ENCODE results near the gene GABRG3.

GABRG3 gene

GRCh38 chr15:27254055-27254454 lies 283.1 kb downstream of the GABRG3 start:
- no peak for DNase-seq

DNA sequence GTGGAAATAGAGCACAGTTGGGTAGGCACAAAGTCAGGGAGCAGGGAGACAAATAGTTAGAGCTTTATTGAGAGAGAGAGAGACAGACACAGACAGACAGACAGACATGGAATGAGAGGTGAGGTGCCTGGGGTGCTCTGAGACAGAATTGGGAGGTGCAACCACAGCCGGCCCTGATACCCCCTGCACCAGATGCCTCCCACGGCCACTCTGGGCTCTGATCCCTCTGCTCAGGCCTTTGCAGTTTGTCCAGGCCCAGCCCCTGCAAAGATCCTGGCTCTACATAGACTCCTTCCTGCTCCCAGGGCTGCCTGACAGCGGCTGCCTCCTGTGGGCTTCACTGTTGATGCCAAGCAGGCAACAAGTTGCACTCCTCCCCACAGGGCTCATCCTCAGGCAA lies 283.8 kb downstream of the GABRG3 start:
- DNase-seq: no peak

- DNase-seq: no peak
These were observed 285.5 kb downstream of the GABRG3 start for GRCh38 chr15:27256446-27256845.

DNA sequence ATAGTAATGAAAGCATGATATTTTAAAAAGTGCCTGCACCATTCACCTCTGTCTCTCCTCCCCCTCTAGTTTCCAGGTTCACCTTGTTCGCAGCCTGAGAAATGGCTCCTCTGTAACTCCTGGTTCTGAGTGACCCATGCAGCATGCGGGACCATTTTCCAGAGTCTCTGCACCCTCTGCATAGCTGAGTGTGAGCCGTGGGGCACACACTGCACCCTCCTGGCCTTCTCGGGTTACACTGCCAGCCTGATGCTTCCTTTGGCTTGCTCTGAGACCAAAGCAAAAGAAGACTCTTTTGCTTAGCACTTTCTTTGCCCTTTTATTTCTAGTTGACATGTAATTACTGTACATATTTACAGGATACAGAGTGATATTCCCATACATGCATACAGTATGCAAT lies 287.3 kb downstream of the GABRG3 start:
- DNase-seq: no peak

GRCh38 chr15:27260523-27260922 lies 289.5 kb downstream of the GABRG3 start:
- peak; percentile 43 for DNase-seq

GRCh38 chr15:27268923-27269322 lies 297.9 kb downstream of the GABRG3 start:
- DNase-seq: no peak

DNA sequence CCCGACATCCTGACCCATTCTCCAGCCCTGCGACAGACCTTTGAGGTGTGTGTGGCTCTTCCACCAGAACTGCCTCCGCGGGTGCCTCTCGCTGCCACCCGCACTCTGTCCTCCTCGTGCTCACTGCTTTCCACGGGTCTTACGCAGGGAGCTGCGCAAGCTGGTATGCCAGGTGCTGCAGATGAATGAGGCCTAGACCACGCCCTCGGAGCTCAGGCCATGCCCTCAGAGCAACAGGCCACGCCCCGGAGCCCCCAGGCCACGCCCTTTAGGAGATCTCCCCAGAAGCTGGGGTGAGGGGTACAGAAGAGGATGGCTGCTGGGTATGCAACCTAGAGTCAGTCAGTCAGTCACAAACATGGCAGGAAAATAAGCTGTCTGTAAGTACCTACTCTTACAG lies 300.3 kb downstream of the GABRG3 start:
- peak; percentile 85 for DNase-seq

DNA sequence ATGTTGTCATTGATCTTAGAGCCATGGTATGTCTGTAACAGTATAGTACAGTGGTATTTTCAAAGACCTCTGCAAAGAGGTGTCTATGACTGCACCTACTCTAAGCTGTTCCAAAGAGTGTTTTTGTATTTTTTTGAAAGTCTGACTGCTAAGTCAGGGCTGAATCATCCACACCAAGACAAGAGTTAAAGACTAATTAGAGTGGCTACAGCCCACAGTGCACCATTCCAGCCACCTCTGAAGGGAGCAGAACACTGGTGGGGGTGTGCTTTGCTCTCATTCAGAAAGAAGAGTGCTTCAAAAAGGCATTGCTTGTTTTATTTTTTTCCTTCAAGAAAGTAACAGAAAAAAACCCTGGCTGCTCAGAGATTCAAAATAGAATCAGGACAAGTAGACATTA lies 301.4 kb downstream of the GABRG3 start:
- DNase-seq: no peak

DNA sequence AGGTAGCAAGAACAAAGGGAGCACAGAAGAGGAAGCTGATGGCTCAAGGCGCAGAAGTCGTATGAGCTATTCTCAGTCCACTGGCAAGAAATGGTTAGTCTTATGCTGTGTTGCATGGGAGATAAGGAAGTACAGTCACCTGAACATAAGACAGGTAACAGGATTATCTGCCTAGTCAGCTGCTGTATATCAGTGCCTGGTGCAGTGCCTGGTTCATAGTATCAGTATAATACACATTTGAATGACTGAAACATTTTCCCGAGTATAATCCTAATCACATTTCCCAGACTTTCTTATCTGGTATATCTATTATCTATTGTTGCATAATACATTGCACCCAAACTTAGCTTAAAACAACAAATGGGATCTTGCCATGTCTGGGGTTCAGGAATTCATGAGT lies 302.5 kb downstream of the GABRG3 start:
- DNase-seq: no peak

GRCh38 chr15:27278761-27279160 lies 307.8 kb downstream of the GABRG3 start:
- DNase-seq: no peak

- DNase-seq: no peak
These were observed 321.7 kb downstream of the GABRG3 start for GRCh38 chr15:27292641-27293040.

DNA sequence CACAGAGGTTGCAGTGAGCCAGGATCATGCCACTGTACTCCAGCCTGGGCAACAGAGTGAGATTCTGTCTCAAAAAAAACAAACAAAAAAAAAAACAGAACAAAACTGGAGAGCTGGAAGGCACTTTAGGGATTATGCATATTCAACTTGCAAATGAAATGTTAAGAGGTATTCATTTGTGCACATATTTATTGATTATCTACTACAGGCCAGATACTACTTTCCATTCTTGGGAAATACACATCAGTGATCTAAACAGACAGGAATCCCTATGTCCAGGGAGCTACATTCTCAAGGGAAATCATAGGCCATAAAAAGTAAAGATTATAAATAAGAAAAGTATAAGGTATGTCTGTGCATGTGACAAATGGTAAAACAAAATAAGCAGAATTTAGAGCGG lies 322.6 kb downstream of the GABRG3 start:
- DNase-seq: no peak

DNA sequence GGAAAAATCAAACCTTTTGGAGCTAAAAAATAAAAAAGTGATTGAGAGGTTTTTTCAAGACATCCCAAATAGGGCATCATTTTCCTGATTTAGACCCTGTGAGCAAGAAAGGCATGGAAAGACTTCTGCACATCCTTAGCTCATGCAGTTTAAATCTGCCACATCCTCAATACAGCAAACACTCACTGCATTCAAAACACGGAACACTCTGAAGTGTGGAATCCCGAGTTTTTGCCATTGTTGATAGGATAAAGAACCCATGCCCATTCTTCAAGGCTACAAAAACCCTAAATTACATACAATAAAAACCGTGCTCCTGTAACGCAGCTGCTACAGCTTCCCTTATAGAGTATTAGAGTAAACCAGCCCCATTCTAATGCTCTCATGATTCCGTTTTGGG lies 346.8 kb downstream of the GABRG3 start:
- no peak for DNase-seq

DNA sequence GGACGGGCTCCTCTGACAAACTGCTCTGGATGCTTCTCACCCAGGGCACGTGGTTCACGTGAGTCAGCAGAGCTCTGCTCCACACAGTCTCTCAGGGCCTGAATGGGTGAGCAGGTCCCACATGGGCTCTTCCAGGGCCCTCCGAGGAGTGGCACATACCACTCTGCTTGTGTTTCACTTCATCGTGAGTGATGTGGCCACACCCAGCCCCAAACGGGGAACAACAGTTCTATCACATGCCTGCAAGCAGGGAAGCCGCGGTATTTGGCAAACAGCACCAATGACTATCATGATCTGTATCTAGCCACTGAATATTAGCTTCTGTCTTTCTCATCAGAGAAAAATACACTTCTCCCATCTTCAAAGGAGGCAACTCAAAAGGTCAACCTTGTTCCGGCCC lies 352.8 kb downstream of the GABRG3 start:
- no peak for DNase-seq

- DNase-seq: no peak
These were observed 354.1 kb downstream of the GABRG3 start for GRCh38 chr15:27324886-27325615.

GRCh38 chr15:27327467-27328025 lies 356.6 kb downstream of the GABRG3 start:
- DNase-seq: no peak

DNA sequence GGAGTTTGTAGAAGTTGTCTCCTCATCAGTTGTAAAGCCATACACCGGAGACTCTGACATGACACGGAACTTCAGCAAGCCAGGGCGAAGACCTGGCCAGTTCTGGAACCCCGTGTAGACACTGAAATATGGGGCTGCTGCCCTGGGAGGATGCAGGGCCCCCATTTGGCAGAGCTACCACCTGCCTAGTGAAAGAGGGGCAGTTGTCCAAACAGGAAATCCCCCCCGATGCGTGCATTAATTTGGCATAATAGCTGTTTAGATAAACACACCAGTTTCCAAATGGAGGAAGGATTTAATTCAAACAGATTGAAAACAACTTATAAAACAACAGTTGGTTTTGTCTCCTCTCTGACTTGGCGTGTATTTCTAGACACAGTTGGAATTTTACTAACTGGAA lies 357.2 kb downstream of the GABRG3 start:
- no peak for DNase-seq

GRCh38 chr15:27328608-27329007 lies 357.6 kb downstream of the GABRG3 start:
- DNase-seq: no peak

- no peak for DNase-seq
These were observed 359.3 kb downstream of the GABRG3 start for GRCh38 chr15:27330326-27330725.

GRCh38 chr15:27336676-27337075 lies 365.7 kb downstream of the GABRG3 start:
- no peak for DNase-seq

DNA sequence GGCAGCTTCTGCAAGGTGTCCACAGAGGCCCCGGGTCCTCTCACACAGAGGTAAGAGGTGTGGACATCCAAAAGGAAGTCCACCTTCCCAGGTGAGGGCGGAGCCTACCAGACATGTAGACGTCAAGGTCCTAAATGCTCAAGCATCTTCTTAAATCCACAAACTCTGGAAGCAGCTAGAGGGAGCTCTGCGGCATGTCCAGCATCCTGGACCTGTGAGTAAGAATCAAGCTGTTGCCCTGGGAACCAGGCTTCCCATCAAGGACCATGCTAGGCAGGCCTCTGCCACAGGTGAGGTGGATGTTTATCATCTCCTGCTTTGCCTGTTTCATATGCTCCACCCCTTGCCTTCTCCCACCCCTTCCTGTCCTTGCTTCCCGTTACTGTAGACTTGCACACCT lies 368.2 kb downstream of the GABRG3 start:
- DNase-seq: no peak

- no peak for DNase-seq
These were observed 370.9 kb downstream of the GABRG3 start for GRCh38 chr15:27341780-27342343.

DNA sequence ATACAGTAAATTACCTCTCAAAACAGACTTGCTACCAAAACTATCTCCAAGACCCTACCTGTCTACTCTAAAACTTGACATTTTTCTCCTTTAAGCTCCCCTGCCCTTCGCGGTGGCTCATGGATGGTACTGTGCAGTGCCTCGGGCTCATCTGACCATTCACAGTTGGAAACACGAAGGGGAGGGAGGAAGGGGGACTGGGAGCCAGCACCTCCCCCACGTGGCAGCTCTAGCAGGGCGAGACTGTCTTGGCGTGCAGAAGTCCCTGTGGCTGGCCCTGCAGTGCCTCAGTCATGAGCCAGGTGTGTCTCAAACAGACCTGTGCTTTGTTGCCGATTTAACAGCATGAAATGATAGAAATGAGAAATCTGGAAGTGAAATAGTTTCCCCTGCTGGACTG lies 372.0 kb downstream of the GABRG3 start:
- no peak for DNase-seq

- no peak for DNase-seq
These were observed 381.2 kb downstream of the GABRG3 start for GRCh38 chr15:27352136-27352535.

GRCh38 chr15:27353856-27354255 lies 382.9 kb downstream of the GABRG3 start:
- no peak for DNase-seq

All from NCI-H187 treated with DMSO at 0.1 percent for 48 hours (cell line).